ENCODE measurements around the gene ZNF275.

- no peak for TF ChIP-seq POLR2A (IDR thresholded peaks at IDR 0.05)
- no peak for TF ChIP-seq POLR2AphosphoS5 (IDR thresholded peaks at IDR 0.05)
- no peak for TF ChIP-seq CTCF (IDR thresholded peaks at IDR 0.05)
Measured at GRCh38 chrX:153307276-153308178, 26.4 kb upstream of the ZNF275 start.
